Endothelial cell (in vitro differentiated cells): ENCODE data around the gene ASXL3. TPM values are rescaled to one million over a fixed set of nuclear protein-coding genes. Genes with fewer than 3 reads are reported as not detected.

Experiments used
- DNase-seq: peaks from one replicate; pipeline ENCODE4 v3.0.0; 2021; ENCODE audit warnings: low spot score
- H3K27ac Mint-ChIP-seq: one replicate; pipeline ENCODE4 v1.8.0; 2021; ENCODE audit warnings: mixed read lengths, inconsistent platforms; ENCODE audit not compliant: unreplicated experiment
- H3K27me3 Mint-ChIP-seq: one replicate; pipeline ENCODE4 v1.8.0; 2021; ENCODE audit warnings: mild to moderate bottlenecking, moderate library complexity, mixed read lengths, inconsistent platforms; ENCODE audit not compliant: unreplicated experiment
- H3K36me3 Mint-ChIP-seq: one replicate; pipeline ENCODE4 v1.8.0; 2021; ENCODE audit warnings: mild to moderate bottlenecking, low read depth, mixed read lengths, inconsistent platforms; ENCODE audit not compliant: unreplicated experiment
- H3K4me1 Mint-ChIP-seq: one replicate; pipeline ENCODE4 v1.8.0; 2021; ENCODE audit warnings: mild to moderate bottlenecking, mixed read lengths, inconsistent platforms; ENCODE audit not compliant: unreplicated experiment
- H3K4me3 Mint-ChIP-seq: one replicate; pipeline ENCODE4 v1.8.0; 2021; ENCODE audit warnings: mild to moderate bottlenecking, mixed read lengths, inconsistent platforms; ENCODE audit not compliant: unreplicated experiment
- H3K9me3 Mint-ChIP-seq: one replicate; pipeline ENCODE4 v1.8.0; 2021; ENCODE audit warnings: mixed read lengths, inconsistent platforms; ENCODE audit not compliant: unreplicated experiment
- CTCF ChIP-seq: fragments of 200-600 bp; sonication (generic); IDR thresholded peaks from one replicate; pipeline ENCODE4 v1.5.0; 2021; ENCODE audit warnings: antibody characterized with exemption; ENCODE audit not compliant: unreplicated experiment
- total RNA-seq: library from RNA; stranded (reverse); fragmentation: NEBNext Ultra II Directional; extraction: Animal tissue kit (Norgen Biotek cat#: 25700); gene quantifications from one replicate; pipeline ENCODE4 v1.2.1, GENCODE V29; 2021; ENCODE audit not compliant: unreplicated experiment

Gene ASXL3
- total RNA-seq, 1 donor from 2014 or later: 7.2 TPM

- no peaks in the 10 kb centered on the region for H3K36me3 Mint-ChIP-seq
Measured at GRCh38 chr18:33664241-33664874, 86.3 kb downstream of the ASXL3 start.

GRCh38 chr18:33665187-33665586, 87.2 kb downstream of the ASXL3 start:
- Mint-ChIP-seq H3K4me1 (peaks cover 6% of the 10 kb centered on the region), H3K4me3 (no peak overlapping the region), H3K27ac (no peak overlapping the region), H3K27me3 (no peaks in the 10 kb centered on the region), H3K9me3 (no peaks in the 10 kb centered on the region), H3K36me3 (no peaks in the 10 kb centered on the region)
- TF ChIP-seq CTCF: no peak
- no peak for DNase-seq

More at GRCh38 chr18:33664241-33664874, 86.3 kb downstream of the ASXL3 start:
- no peak overlapping the region for H3K4me3 Mint-ChIP-seq
- no peak for TF ChIP-seq CTCF
- no peak overlapping the region for H3K27ac Mint-ChIP-seq
- H3K27me3 Mint-ChIP-seq: no peaks in the 10 kb centered on the region
- H3K9me3 Mint-ChIP-seq: no peaks in the 10 kb centered on the region
- H3K4me1 Mint-ChIP-seq: peaks cover 6% of the 10 kb centered on the region
- DNase-seq: no peak

GRCh38 chr18:33665641-33666040, 87.6 kb downstream of the ASXL3 start:
- no peak for TF ChIP-seq CTCF
- no peaks in the 10 kb centered on the region for H3K27me3 Mint-ChIP-seq
- no peaks in the 10 kb centered on the region for H3K36me3 Mint-ChIP-seq
- no peak overlapping the region for H3K27ac Mint-ChIP-seq
- no peaks in the 10 kb centered on the region for H3K9me3 Mint-ChIP-seq
- H3K4me3 Mint-ChIP-seq: no peak overlapping the region
- H3K4me1 Mint-ChIP-seq: peaks cover 6% of the 10 kb centered on the region
- no peak for DNase-seq

GRCh38 chr18:33666915-33667314, 88.9 kb downstream of the ASXL3 start:
- Mint-ChIP-seq H3K9me3 (no peaks in the 10 kb centered on the region), H3K4me3 (no peak overlapping the region), H3K27me3 (no peaks in the 10 kb centered on the region), H3K27ac (no peak overlapping the region), H3K36me3 (no peaks in the 10 kb centered on the region), H3K4me1 (peaks cover 6% of the 10 kb centered on the region)
- no peak for DNase-seq
- no peak for TF ChIP-seq CTCF

GRCh38 chr18:33669589-33669988, 91.6 kb downstream of the ASXL3 start:
- H3K27ac Mint-ChIP-seq: no peak overlapping the region
- no peak for TF ChIP-seq CTCF
- H3K9me3 Mint-ChIP-seq: no peaks in the 10 kb centered on the region
- no peak for DNase-seq
- H3K4me3 Mint-ChIP-seq: no peak overlapping the region
- H3K4me1 Mint-ChIP-seq: peaks cover 6% of the 10 kb centered on the region
- no peaks in the 10 kb centered on the region for H3K36me3 Mint-ChIP-seq
- no peaks in the 10 kb centered on the region for H3K27me3 Mint-ChIP-seq
